Endothelial cell (in vitro differentiated cells): ENCODE results near the gene SLC4A8. TPM values are rescaled to one million over a fixed set of nuclear protein-coding genes. Genes with fewer than 3 reads are reported as not detected.

Experiments
- DNase-seq: peaks from one replicate; pipeline ENCODE4 v3.0.0; 2021; ENCODE audit warnings: low spot score
- H3K27ac Mint-ChIP-seq: one replicate; pipeline ENCODE4 v1.8.0; 2021; ENCODE audit warnings: mixed read lengths, inconsistent platforms; ENCODE audit not compliant: unreplicated experiment
- H3K27me3 Mint-ChIP-seq: one replicate; pipeline ENCODE4 v1.8.0; 2021; ENCODE audit warnings: mild to moderate bottlenecking, moderate library complexity, mixed read lengths, inconsistent platforms; ENCODE audit not compliant: unreplicated experiment
- H3K36me3 Mint-ChIP-seq: one replicate; pipeline ENCODE4 v1.8.0; 2021; ENCODE audit warnings: mild to moderate bottlenecking, low read depth, mixed read lengths, inconsistent platforms; ENCODE audit not compliant: unreplicated experiment
- H3K4me1 Mint-ChIP-seq: one replicate; pipeline ENCODE4 v1.8.0; 2021; ENCODE audit warnings: mild to moderate bottlenecking, mixed read lengths, inconsistent platforms; ENCODE audit not compliant: unreplicated experiment
- H3K4me3 Mint-ChIP-seq: one replicate; pipeline ENCODE4 v1.8.0; 2021; ENCODE audit warnings: mild to moderate bottlenecking, mixed read lengths, inconsistent platforms; ENCODE audit not compliant: unreplicated experiment
- H3K9me3 Mint-ChIP-seq: one replicate; pipeline ENCODE4 v1.8.0; 2021; ENCODE audit warnings: mixed read lengths, inconsistent platforms; ENCODE audit not compliant: unreplicated experiment
- CTCF ChIP-seq: fragments of 200-600 bp; sonication (generic); IDR thresholded peaks from one replicate; pipeline ENCODE4 v1.5.0; 2021; ENCODE audit warnings: antibody characterized with exemption; ENCODE audit not compliant: unreplicated experiment
- total RNA-seq: library from RNA; stranded (reverse); fragmentation: NEBNext Ultra II Directional; extraction: Animal tissue kit (Norgen Biotek cat#: 25700); gene quantifications from one replicate; pipeline ENCODE4 v1.2.1, GENCODE V29; 2021; ENCODE audit not compliant: unreplicated experiment

Gene SLC4A8
- total RNA-seq, 1 donor from 2014 or later = 16.7 TPM

- peaks cover 37% of the 10 kb centered on the region for H3K4me1 Mint-ChIP-seq
- H3K9me3 Mint-ChIP-seq = no peaks in the 10 kb centered on the region
- H3K27ac Mint-ChIP-seq = no peak overlapping the region
- peaks cover 16% of the 10 kb centered on the region for H3K36me3 Mint-ChIP-seq
- H3K4me3 Mint-ChIP-seq = no peak overlapping the region
- TF ChIP-seq CTCF = no peak
- no peak for DNase-seq
- peaks cover 5% of the 10 kb centered on the region for H3K27me3 Mint-ChIP-seq
These were observed 45.1 kb upstream of the SLC4A8 start for GRCh38 chr12:51379571-51379970.

DNA sequence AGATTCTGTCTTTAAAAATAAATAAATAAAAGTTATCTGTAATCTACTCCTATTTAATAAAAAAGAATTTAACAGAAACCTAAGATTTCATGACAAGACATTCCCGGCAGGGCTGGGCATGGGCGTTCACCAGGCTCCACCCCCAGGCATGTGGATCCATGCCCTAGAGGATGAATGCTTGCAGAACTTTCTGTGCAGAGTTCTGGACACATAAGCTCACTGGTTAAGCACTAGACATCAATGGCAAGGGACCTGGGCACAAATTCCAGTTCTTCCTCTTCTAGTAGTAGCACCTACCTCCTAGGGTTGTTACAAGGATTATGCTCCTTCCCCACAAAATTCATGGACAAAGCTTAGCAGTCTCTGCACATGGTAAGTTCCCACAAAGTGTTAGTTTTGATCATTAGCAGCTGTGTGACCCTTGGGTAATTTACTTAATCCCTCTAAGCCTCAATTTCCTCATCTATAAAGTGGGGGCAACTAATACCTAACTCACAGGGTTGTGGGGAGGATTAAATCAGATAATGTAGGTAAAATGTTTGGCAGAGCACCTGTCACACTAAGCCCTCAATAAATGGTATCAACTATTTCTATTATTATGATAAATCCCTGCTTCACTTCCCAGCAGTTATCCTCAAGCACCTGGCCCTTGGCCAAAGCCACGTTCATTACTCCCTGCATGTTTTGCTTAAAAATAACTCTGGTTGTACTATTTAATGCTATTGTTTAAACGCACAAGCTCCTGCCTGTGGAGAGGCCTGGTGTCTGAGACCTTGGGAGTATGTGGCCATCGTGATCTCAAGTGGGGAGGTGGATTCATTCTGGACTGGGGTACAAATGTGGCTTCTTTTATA lies 43.2 kb upstream of the SLC4A8 start:
- no peaks in the 10 kb centered on the region for H3K9me3 Mint-ChIP-seq

GRCh38 chr12:51382173-51382572 lies 42.5 kb upstream of the SLC4A8 start:
- H3K4me1 Mint-ChIP-seq = peaks cover 45% of the 10 kb centered on the region
- no peaks in the 10 kb centered on the region for H3K9me3 Mint-ChIP-seq
- H3K27me3 Mint-ChIP-seq = peaks cover 8% of the 10 kb centered on the region
- H3K36me3 Mint-ChIP-seq = peaks cover 15% of the 10 kb centered on the region
- no peak overlapping the region for H3K4me3 Mint-ChIP-seq
- H3K27ac Mint-ChIP-seq = peak overlapping the region; percentile 5
- no peak for DNase-seq
- TF ChIP-seq CTCF = no peak

More for the DNA sequence above, 43.2 kb upstream of the SLC4A8 start:
- Mint-ChIP-seq H3K4me3 (no peak overlapping the region), H3K36me3 (peaks cover 16% of the 10 kb centered on the region), H3K27me3 (peaks cover 5% of the 10 kb centered on the region), H3K27ac (no peak overlapping the region), H3K4me1 (peaks cover 40% of the 10 kb centered on the region)
- no peak for DNase-seq
- no peak for TF ChIP-seq CTCF

- Mint-ChIP-seq H3K27ac (no peak overlapping the region), H3K4me1 (peaks cover 53% of the 10 kb centered on the region), H3K27me3 (peaks cover 10% of the 10 kb centered on the region), H3K4me3 (no peak overlapping the region), H3K9me3 (no peaks in the 10 kb centered on the region), H3K36me3 (peaks cover 6% of the 10 kb centered on the region)
- no peak for TF ChIP-seq CTCF
- DNase-seq = no peak
These were observed 41.2 kb upstream of the SLC4A8 start for GRCh38 chr12:51383269-51383905.

DNA sequence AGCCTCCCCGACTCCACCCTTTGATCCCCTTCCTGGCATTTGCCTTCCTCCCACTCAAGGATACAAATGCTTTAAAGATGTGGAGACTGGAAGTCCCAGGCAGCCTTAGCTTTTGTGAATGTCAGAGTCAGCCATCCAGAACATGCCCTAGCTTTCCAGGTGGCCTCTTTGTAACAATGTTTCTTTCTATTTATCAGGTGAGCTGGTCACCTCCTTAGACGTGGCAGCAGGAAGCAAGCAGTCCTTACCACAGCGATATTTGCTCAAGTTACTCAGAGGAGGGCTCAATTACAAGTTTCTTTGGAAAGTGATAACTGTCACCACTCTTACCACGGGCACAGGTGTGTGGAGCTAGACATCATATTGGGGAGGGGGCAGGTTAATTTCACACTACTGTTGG lies 38.3 kb upstream of the SLC4A8 start:
- DNase-seq = no peak
- H3K27ac Mint-ChIP-seq = no peak overlapping the region
- peaks cover 11% of the 10 kb centered on the region for H3K27me3 Mint-ChIP-seq
- no peaks in the 10 kb centered on the region for H3K9me3 Mint-ChIP-seq
- H3K4me3 Mint-ChIP-seq = no peak overlapping the region
- H3K36me3 Mint-ChIP-seq = peaks cover 9% of the 10 kb centered on the region
- TF ChIP-seq CTCF = no peak
- H3K4me1 Mint-ChIP-seq = peaks cover 69% of the 10 kb centered on the region
